NOMO-1 treated with dmso at 0.1 percent for 144 hours (cell line): ENCODE results near the gene PCDH1.

Experiments used
- DNase-seq: peaks from one replicate; lab custom pipeline; 2025; ENCODE audit not compliant: unreplicated experiment; lab: John Stamatoyannopoulos, UW

Gene PCDH1

DNA sequence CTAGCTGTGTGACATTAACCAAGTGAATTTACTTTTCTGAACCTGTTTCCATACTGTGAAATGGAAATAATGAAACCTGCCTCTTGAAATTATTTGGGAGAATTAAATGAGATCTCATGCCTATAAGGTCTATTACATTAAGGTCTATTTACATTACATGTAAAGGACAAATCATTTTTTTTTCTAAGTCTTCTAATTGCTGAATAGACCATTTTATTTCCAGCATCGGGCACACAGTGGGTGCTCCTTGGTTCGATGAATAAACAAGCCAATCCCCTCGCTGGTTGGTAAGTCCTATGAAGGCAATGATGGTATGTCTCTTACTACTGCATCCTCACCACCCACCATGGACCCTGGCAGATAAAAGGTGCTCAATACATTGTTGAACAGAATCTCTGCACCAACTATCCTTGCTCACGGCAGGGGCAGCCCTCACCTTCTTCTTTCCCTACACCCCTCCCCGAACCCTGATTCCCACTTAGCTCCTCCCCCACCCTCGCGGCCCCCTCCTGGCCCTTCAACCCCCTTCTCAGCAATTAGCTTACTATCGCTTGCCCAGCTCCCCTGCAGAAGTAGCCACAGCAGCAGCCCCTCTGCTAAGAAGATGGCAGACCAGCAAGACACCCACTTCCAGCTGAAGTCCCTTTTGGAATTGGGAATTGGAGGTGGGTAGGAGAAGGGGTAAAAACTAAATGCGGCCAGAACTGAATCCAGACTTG is 3.0 kb downstream of the PCDH1 start:
- no peak for DNase-seq

DNA sequence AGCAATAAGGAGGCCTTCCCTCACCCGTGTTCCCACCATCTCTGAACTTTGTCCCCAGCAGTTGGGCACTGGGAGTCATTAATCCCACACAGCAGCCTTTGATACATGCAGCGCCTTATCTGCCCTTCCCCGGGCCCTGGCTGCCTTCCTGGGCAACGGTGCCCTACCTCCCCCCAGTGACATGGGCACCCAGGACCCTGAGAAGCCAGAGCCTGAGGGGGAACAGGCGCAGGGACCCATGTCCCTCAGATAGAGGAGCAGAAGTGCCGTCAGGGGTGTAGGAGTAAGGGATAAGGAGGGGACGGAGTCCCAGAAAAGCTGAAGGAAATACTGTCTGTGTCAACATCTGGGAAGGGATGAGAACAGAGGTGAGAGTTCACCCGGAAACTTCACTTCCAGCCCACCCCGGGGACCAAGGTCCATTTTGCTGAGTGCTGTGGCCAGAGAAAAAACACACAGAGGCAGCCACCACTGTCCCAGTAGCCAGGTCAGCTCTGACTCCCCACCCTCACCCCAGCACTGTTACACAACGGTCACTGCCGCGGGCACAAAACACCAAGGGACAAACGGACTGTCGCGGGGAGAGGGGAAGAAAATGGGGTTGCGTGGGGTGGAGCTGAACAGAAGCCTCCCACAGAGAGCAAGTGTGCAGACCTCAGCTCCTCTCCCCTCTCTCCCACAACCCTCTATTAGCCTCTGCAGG is 3.8 kb downstream of the PCDH1 start:
- DNase-seq, result no peak

DNA sequence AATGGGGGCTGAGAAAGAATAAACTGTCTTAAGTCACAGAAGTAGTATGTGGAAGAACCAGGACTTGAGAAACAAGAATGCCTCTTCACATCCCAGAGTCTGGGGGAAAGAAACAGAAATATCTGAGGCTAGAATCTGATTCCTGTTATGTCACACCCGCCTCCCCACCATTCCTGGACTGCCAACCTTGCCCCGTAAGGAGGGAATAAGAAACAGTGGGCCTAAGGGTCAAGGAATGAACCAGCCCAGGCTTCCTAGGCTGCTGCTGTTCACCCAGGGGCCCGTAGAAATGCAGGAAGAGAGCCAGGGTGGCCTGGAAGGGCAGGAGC is 4.3 kb downstream of the PCDH1 start:
- DNase-seq, result no peak

DNA sequence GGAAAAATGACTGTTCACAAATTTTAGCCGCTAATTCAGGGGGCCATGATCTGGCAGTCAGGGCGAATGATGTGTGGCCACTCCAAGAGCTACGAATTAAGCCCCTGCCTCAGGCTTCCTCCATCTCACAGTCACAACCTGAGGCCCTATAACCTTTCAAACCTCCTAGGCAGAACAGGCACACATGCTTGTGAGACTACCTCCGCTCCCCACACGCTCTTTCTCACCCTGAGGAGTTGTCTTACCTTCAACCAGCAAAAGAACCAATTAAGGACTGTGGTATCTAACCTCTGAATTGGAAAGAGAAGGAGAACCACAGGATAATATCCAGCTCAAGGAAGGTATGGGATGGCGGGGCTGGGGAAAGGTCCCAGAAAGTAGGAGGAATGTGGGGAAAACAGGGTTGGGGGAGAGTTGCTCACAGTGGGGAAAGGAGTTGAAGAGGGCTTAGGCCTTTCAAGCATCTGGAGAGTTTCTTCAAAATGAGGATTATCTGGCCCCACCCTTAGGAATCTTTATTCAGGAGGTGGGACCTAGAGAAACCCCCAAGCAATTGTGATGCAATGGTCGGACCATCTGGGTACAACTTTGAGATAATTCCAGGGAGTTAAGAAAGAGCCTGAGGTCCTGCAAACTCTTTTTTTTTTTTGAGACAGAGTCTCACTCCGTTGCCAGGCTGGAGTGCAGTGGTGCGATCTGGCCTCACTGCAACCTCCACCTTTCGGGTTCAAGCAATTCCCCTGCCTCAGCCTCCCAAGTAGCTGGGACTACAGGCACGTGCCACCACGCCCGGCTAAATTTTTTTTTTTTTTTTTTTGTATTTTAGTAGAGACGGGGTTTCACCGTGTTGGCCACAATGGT is 5.5 kb downstream of the PCDH1 start:
- DNase-seq, result no peak

DNA sequence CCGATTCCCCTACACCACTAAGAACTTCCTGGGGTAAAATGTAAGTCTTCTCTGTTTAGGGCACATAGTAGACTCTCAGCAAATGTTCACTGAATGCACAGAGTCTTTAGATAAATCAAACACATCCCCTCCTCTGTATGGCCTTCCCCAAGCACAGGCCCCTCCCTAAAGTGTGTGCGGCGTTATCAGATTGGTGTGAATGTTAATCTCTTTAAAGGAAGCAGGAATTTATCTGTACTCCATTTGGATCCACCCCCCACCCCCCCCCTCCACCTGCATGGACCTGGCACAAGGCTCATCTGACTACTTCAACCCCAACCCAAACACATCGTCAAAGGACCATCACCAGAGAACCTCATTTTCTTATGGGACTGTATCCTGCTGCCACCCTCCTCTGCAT is 6.3 kb downstream of the PCDH1 start:
- DNase-seq, result no peak

DNA sequence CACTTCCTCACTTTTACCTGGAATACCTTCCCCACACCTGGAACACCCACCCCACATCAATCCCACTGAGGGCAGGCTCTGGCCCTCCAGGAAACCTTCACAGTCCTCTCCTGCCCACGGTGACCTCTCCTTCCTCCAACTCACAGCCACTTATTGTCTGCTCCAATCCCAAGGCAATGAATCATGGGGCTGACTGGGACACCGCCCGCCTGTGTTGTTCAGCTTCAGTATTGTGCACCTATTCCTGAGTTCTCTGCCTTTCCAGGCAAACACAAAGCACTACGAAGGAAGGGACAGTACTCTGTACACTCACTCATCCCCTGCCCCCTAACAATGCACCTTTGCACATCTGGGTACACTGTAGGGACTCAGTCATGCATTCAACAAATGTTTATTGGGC is 7.3 kb downstream of the PCDH1 start:
- no peak for DNase-seq

DNA sequence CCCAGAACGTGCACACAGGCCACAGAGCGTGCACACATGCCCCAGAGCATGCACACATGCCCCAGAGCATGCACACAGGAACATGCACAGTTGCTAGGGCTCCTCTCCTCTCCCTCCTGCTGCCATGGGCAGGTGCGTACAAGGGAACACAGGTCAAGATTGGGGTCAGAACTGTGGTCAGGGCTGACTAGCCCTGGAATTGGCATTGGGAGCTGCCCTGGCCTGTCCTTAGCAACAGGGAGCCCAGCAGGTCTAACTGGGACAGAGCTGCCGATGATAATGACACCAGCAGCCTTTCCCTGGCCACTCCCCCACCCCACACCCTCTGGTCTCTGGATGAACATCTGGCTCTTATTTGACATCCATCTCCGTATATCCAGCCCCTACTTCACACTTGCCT is 8.0 kb downstream of the PCDH1 start:
- DNase-seq, result no peak

DNA sequence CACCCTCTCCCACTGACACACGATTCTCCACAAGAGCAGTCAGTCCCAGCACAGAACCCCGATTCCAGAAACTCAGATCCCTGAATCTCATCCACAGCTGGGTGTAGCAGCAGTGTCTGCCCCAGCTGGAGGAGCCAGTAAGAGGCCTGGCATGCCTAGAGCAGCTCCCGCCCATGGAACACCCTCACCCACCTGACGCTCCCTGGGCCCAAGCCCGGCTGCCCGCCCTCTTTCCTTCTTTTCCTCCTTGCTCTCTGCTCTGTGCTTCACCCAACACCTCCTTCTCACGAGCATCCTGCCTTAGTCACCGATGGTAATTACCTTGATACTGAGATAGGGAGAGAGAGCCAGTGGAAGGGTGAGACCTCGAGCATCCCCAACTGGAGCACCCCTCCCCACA is 8.7 kb downstream of the PCDH1 start:
- no peak for DNase-seq

DNA sequence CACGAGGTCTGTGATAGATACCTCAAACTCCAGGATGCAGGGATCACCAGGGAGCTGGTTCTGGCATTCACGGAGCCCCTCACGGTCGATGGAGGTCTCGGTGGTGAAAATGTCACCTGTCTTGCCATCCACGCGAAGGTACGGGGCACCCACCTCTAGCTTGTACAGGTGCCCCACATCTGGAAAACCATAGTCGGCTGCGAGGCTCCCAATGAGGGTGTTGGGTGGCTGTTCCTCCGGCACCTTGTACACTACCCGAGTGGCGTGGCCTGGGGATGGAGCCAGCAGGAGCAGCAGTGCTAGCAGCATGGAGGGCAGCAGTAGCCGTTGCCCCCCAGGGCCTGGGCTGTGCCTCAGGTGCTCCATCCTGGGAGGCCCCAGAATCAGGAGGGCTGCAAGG is 9.2 kb downstream of the PCDH1 start:
- DNase-seq, result no peak

DNA sequence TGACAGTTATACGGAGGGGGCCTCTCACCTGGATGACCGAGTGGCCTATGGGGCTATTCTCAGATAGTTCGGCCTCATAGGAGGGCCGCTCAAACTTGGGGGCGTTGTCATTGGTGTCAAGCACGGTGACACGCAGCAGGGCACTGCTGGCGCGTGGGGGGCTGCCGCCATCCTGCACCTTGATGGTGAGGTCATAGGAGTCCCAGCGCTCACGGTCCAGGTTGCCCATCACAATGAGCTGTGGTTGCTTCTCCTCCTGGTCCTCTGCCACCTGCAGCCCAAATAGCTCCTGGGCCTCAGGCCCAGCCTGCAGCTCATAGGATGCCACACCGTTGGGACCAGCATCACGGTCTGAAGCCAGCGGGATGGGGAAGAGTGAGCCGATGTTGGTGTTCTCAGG is 9.7 kb downstream of the PCDH1 start:
- no peak for DNase-seq

DNA sequence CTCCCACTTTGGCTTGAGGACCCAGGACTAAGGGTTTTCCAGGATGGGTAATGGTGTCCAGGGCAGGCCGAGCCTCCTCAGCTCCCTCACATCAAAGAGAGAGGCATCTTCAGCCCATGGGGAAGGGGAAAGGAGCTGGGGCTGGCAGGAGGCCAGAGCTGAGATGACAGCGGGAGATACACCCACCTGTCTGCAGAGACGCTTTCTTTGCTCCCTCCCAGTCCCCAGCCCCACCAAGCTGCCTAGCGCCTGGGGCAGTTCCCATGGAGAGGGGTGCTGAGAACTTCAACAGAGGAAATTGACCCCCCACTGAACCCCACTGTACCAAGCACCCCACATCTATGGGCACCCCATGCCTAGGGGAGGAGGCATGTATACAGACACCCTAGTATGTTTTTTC is 10.6 kb downstream of the PCDH1 start:
- DNase-seq, result no peak

DNA sequence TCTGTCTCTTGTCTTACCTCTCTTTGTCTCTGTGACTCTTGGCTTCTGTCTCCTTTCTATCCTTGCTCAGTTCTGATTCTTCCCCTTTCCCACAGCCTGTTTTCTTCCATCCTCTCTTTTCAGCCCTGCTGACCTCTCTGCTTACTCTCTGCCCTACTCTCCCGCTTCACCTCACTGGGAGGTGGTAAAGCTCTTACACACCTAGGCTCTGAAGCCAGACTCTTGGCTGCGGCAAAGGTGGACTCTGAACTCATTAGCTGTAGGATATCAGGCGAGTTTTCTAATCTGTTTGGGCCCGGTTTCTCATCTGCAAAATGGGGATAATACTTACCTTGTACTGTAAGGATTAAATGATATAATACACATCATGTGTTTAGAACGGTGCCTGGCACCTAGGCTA is 11.1 kb downstream of the PCDH1 start:
- DNase-seq, result no peak

DNA sequence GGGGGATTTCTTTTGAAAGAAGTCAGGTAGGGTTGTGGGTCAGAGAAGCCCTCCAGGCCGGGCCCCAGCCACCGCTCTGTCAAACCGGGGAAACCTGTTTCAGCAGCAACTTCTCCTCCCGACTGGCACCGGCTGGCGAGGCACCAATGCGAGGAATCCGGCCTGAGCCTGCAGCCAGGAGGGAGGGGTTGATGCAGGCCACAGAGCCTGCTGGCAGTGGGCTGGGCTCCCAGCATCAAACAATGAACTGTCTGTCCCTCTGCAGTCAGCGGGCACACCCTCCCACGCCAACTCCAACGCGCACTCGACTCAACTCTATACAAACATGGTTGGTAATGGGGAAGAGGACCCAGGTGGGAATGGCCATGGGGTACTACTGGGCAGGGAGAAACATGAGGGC is 12.1 kb downstream of the PCDH1 start:
- DNase-seq, result no peak

DNA sequence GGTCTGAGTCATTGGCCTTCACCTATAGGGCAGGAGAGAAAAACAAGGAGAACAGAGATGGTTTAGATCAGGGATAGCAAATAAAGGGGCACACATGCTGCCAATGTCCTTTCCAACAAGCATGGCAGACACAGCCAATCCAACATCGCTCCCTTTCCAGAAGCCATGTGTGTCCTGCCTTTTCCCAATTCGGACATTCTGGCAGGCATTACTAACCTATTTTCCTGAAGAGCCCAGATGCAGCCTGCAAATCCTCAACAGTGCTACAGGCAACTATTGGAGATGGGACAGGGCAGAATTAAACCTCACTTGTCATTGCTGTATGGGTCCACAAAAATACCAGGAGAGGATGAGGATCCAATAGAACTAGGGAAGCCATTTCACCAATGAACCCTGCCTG is 12.8 kb downstream of the PCDH1 start:
- DNase-seq, result no peak

DNA sequence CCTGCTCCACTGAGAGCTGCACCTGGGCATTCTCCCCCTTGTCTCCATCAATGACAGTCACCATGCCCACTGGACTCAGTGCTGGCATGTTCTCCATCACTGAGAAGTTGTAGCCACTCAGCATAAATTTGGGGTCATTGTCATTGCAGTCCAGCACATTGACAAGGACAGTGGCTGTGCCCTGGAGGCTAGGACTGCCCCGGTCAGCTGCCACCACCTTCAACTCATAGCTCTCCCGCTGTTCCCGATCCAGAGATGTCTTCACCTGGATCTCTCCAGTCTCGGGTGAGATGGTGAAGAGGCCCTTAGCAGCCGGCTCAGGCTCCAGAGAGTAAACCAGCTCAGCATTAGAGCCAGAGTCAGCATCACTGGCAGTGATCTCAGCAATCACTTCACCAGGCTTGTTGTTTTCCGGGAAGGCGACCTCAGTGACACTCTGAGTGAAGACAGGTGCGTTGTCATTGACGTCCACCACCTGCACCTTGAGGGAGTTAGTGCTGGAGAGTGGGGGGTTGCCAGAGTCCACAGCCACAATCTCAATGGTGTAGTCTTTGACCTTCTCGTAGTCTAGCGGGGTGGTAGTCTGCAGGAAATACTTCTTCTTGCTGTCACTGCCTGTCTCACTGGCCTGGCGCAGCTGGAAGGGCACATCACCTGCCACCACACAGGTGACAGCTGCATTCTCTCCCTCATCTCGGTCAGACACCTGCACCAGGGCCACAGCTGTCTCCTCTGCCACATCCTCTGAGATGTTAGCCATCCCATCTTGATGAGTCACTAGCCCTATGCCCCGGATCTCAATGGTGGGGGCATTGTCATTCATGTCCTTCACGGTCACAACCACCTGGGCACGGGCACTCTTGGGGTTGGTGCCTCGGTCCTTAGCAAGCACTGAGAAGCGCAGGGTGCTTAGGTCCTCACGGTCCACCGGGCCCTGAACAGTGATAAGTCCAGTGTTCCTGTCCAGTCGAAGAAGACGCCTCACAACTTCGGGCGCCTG is 13.5 kb downstream of the PCDH1 start:
- no peak for DNase-seq

DNA sequence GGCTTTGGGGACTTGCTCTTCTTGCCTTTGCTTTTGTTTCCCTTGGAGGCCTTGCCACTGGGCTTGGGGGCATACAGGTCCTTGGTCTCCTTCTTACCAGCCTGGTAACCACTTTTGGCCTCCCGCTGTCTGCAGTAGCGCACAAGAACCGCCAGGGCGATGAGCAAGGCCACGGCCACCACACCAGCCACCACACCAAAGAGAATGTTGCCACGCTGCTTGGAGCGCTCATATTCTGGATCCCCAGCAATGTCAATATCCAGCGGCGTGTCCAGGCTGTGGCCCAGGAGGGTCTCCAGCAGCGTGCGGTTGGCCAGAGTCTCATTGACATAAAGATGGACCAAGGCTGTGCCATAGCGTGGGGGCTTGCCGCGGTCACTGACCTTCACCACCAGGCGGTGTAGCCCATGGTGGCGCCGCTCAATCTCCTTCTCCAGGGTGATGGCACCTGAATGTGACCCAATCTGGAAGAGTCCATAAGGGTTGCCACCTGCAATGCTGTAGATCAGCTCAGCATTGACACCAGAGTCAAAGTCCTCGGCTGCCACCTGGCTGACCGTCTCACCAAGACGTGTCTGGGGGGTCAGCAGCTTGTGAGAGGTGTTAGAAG is 14.5 kb downstream of the PCDH1 start:
- no peak for DNase-seq

DNA sequence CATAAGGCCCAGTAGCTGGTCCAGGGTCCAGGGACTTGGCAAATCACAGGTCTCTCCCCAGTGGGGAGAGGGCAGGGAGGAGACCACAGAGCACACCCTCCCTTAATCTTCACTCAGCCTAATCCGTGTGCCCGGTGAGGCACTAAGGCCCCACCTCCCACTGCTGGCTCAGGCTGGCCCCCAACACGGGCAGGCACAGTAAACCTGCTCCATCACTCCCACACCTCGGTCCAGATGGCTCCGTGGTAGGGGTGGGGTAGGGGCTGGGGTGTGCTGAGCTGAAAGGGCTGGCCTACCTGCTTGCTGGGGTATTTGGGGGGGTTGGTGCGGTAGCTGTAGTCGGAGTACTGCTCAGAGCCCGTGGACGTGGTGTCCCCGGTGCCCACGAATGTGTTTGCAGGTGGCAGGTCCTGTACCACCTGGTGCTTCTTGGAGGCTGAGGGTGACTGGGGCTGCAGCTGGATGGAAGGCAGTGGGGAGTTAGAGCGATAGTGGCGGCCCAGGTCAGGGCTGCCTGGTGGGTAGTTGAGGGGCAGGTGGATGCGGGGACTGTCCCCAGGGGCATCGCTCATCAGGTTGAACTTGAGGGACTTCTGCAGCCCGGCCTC is 15.2 kb downstream of the PCDH1 start:
- no peak for DNase-seq

DNA sequence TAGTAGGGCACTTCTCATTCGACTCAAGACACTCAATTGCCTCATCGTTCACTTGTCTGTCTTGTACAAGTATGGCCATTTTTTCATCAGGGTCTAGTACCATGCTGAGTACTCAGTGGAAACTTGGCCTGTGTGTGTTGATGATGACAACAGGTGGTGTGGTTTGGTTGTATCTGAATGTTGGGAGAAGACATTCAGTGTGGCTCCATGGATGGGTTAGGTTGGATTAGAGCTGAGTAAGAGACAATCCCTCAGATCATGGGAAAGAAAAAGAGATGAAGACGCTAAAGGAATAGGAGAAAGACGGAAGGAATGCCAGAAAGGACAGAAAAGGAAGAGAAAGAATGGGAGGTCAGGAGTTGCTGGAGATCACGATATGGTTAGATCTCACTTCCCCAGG is 17.0 kb downstream of the PCDH1 start:
- DNase-seq, result no peak

DNA sequence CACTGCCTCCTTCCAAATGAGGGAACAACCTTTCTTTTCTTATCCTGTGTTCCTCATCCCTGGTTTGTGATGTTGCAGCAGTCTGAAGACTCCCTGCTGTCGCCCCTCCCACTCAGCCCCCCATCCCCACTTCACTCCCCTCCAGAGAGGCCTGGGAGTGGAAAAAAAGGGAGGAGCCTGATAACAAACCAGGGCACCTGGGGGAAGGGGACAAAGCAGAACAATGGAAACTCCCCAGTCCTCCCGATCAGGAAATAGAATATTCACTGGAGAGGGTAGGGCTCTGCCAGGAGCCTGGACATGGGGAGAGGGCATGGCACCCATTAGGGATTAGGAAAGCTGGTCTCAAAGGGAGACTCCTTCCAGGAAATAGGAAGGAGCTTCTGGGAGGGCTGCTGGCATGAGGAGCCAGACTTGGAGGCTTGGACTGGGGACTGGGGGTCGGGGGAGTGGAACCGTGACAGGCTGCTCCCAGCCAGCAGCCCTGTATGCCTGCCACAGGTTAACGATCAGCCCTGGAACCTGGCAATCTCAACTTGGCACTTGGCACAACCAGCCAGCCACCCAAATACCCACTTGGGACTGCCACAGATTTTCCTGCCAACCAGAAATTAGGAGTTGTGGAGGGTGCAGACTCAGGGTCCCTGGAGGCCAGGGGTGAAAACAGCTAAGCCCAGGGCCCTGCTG is 20.0 kb downstream of the PCDH1 start:
- no peak for DNase-seq

DNA sequence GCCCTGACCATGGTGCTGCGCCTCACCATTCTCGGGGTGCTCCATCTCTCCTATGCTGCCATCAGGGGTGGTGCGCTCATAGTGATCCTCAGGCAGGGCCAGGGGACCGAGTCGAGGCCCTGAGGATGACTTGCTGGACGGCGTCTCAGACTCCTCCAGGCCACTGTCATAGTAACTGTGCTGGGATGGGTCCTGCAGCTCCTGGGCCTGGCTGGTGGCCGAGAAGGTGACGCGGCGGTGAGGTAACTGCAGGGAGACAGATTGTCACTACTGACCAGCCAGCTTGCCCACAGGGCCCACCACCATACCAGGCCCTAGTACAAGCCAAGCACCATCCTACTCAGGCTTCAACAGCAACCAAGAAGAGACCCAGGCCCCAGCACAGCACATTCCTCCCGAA is 21.0 kb downstream of the PCDH1 start:
- no peak for DNase-seq
